MM.1S (cell line): ENCODE data around the gene TBX18.

ENCODE experiments used
- DNase-seq: peaks from one replicate; pipeline ENCODE4 v3.0.0-alpha.2; 2015
- H2AFZ ChIP-seq: fragments of 300-600 bp; sonication (generic); 2 replicates; pipeline ENCODE4 v1.6.0; 2016; ENCODE audit warnings: antibody characterized with exemption, low read length
- H3F3A ChIP-seq: fragments of 300-600 bp; sonication (generic); 2 replicates; pipeline ENCODE4 v1.6.1; 2016; ENCODE audit warnings: mild to moderate bottlenecking, antibody characterized with exemption, low read length, moderate library complexity, mixed read lengths; ENCODE audit not compliant: insufficient read depth
- H3K27ac ChIP-seq: fragments of 300-600 bp; sonication (generic); 2 replicates; pipeline ENCODE4 v1.5.1; 2016; ENCODE audit warnings: mild to moderate bottlenecking, low read length
- H3K27me3 ChIP-seq: fragments of 300-600 bp; sonication (generic); replicated peaks from 2 replicates; pipeline ENCODE4 v1.6.0; 2016; ENCODE audit warnings: low read length; ENCODE audit not compliant: insufficient read depth
- H3K36me3 ChIP-seq: fragments of 300-600 bp; sonication (generic); replicated peaks from 2 replicates; pipeline ENCODE4 v1.6.1; 2016; ENCODE audit warnings: mild to moderate bottlenecking, low read length, mixed read lengths; ENCODE audit not compliant: insufficient read depth
- H3K4me1 ChIP-seq: fragments of 300-600 bp; sonication (generic); 2 replicates; pipeline ENCODE4 v1.6.1; 2016; ENCODE audit warnings: low read length, mixed read lengths
- H3K4me2 ChIP-seq: fragments of 300-600 bp; sonication (generic); 2 replicates; pipeline ENCODE4 v1.6.0; 2016; ENCODE audit warnings: low read depth, low read length
- H3K4me3 ChIP-seq: fragments of 300-600 bp; sonication (generic); 2 replicates; pipeline ENCODE4 v1.5.1; 2016; ENCODE audit warnings: low read length, mixed read lengths
- H3K79me2 ChIP-seq: fragments of 300-600 bp; sonication (generic); 2 replicates; pipeline ENCODE4 v1.6.1; 2016; ENCODE audit warnings: mixed run types, low read length, mixed read lengths
- H3K9ac ChIP-seq: fragments of 300-600 bp; sonication (generic); 2 replicates; pipeline ENCODE4 v1.6.1; 2016; ENCODE audit warnings: low read length, mixed read lengths
- H3K9me2 ChIP-seq: fragments of 300-600 bp; sonication (generic); replicated peaks from 2 replicates; pipeline ENCODE4 v1.6.1; 2016; ENCODE audit warnings: mild to moderate bottlenecking, low read length, mixed read lengths; ENCODE audit not compliant: insufficient read depth
- H3K9me3 ChIP-seq: fragments of 300-600 bp; sonication (generic); replicated peaks from 2 replicates; pipeline ENCODE4 v1.6.1; 2016; ENCODE audit warnings: mild to moderate bottlenecking, low read length, mixed read lengths; ENCODE audit not compliant: insufficient read depth
- H4K20me1 ChIP-seq: fragments of 300-600 bp; sonication (generic); 2 replicates; pipeline ENCODE4 v1.6.1; 2016; ENCODE audit warnings: mild to moderate bottlenecking, low read length, moderate library complexity, mixed read lengths; ENCODE audit not compliant: insufficient read depth
- EZH2 ChIP-seq: fragments of 300-600 bp; sonication (generic); optimal IDR thresholded peaks from 2 replicates; pipeline ENCODE3; 2017; ENCODE audit warnings: low read depth, mild to moderate bottlenecking, antibody characterized with exemption, low read length, mixed read lengths
- EZH2phosphoT487 ChIP-seq: fragments of 300-600 bp; sonication (generic); IDR thresholded peaks from 2 replicates; pipeline ENCODE4 v1.6.1; 2018; ENCODE audit warnings: antibody characterized with exemption, low read length
- TF ChIP-seq, protein P1 (sequence below): fragments of 300-600 bp; sonication (generic); IDR thresholded peaks from 2 replicates; pipeline ENCODE4 v1.5.1; 2016; ENCODE audit warnings: antibody characterized with exemption, low read length, mixed read lengths

Gene TBX18

DNA sequence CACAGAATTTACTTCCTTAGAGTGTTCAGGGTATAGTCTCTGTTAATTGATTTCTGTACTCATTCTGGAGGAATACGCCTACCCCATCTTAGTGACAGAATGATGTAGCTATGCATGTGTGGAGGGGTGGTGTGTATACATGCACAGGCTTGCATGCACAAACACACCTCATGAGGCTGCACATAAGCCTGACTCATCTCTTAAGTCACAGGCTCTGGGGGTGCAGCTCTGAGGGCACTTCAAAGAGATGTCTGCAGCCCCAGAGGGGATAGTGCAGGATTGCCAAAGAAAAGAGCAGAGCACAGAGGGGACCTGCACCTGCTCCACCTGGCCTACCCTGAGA is 24.6 kb downstream of the TBX18 start:
- Histone ChIP-seq H3K4me3 (no peak overlapping the region), H3K79me2 (no peaks in the 10 kb centered on the region), H3F3A (no peaks in the 10 kb centered on the region), H3K9me2 (no peaks in the 10 kb centered on the region), H3K9ac (no peak overlapping the region), H3K27ac (no peak overlapping the region), H4K20me1 (no peaks in the 10 kb centered on the region), H3K27me3 (no peaks in the 10 kb centered on the region), H3K4me1 (no peaks in the 10 kb centered on the region), H2AFZ (no peak overlapping the region), H3K9me3 (no peaks in the 10 kb centered on the region), H3K36me3 (no peaks in the 10 kb centered on the region), H3K4me2 (no peak overlapping the region)
- TF ChIP-seq EZH2 (no peak), EZH2phosphoT487 (no peak)
- TF ChIP-seq, protein P1, sequence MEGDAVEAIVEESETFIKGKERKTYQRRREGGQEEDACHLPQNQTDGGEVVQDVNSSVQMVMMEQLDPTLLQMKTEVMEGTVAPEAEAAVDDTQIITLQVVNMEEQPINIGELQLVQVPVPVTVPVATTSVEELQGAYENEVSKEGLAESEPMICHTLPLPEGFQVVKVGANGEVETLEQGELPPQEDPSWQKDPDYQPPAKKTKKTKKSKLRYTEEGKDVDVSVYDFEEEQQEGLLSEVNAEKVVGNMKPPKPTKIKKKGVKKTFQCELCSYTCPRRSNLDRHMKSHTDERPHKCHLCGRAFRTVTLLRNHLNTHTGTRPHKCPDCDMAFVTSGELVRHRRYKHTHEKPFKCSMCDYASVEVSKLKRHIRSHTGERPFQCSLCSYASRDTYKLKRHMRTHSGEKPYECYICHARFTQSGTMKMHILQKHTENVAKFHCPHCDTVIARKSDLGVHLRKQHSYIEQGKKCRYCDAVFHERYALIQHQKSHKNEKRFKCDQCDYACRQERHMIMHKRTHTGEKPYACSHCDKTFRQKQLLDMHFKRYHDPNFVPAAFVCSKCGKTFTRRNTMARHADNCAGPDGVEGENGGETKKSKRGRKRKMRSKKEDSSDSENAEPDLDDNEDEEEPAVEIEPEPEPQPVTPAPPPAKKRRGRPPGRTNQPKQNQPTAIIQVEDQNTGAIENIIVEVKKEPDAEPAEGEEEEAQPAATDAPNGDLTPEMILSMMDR, result no peak
- no peak for DNase-seq

DNA sequence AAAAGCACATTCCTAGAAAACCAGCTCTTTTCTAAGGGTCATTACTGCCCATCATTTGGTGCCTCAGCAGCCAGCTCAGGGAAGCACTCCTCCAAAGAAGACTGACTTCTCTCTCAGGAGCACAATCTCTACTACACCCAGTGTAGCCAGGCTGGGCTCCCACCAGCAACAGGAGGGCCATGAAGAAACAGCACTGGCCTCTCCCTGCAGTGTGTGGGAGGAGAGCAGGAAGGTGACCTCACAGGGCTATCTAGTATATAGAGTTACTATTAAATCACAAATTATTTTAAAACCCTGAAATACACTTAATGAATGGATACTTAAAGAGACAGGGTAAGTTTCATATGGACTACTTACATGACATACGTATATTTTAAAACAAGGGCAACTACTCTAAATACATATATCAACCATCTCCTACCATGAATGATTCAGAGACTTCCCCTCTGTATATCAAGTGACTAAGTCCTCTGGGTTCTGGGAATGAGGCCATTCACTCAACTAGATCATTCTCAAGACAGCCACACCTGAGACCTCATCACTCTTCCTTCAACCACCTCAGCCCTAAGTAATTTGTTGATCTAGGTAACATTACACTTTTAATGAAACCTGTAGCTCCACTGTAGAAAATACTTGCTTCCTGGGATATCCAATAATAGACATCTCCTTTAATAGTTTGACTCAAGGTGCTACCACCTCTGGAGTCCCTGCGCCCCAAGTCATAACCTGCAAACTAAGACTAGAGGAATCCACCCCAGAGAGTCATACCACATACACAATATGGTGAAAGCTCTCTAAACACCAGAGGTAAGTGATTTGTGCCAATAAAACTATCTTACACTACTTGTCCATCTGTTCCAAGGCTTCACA is 25.2 kb downstream of the TBX18 start:
- H3K4me1 ChIP-seq, result no peaks in the 10 kb centered on the region
- no peaks in the 10 kb centered on the region for H4K20me1 ChIP-seq
- no peaks in the 10 kb centered on the region for H3K27me3 ChIP-seq
- no peak for DNase-seq
- H3K9me2 ChIP-seq, result no peaks in the 10 kb centered on the region
- no peak overlapping the region for H3K4me3 ChIP-seq
- no peak overlapping the region for H3K4me2 ChIP-seq
- TF ChIP-seq, protein P1, result no peak
- TF ChIP-seq EZH2phosphoT487, result no peak
- no peak for TF ChIP-seq EZH2
- H3K79me2 ChIP-seq, result no peaks in the 10 kb centered on the region
- H3K9ac ChIP-seq, result no peak overlapping the region
- no peaks in the 10 kb centered on the region for H3K36me3 ChIP-seq
- H3K9me3 ChIP-seq, result no peaks in the 10 kb centered on the region
- H3F3A ChIP-seq, result no peaks in the 10 kb centered on the region
- H3K27ac ChIP-seq, result no peak overlapping the region
- H2AFZ ChIP-seq, result no peak overlapping the region

DNA sequence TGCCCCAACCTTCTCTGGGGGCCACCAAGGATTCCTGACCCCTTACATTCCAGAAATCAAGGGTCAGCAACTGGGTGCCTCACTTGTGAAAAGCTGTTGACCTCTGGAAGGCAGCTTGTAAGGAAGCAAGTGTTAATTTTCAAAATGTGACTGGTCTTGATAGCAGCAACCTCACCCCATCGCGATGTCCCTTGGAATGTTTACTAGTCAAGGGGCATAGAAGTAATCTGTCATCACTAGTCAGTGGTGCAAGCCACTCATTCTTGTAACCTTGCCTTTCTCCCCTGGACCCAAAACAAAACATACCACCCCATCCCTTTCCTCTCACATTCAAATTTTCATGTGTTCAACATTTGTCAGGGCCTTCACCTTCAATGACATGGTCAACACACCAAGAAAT is 30.5 kb downstream of the TBX18 start:
- no peak for DNase-seq
- no peaks in the 10 kb centered on the region for H3K4me1 ChIP-seq
- no peak overlapping the region for H3K9ac ChIP-seq
- H3K27me3 ChIP-seq, result no peaks in the 10 kb centered on the region
- TF ChIP-seq EZH2, result no peak
- TF ChIP-seq EZH2phosphoT487, result no peak
- TF ChIP-seq, protein P1, result no peak
- no peaks in the 10 kb centered on the region for H4K20me1 ChIP-seq
- H3K36me3 ChIP-seq, result no peaks in the 10 kb centered on the region
- H3F3A ChIP-seq, result no peaks in the 10 kb centered on the region
- H3K4me2 ChIP-seq, result no peak overlapping the region
- H3K27ac ChIP-seq, result no peak overlapping the region
- H3K9me2 ChIP-seq, result no peaks in the 10 kb centered on the region
- H3K79me2 ChIP-seq, result no peaks in the 10 kb centered on the region
- H3K9me3 ChIP-seq, result no peaks in the 10 kb centered on the region
- H2AFZ ChIP-seq, result no peak overlapping the region
- H3K4me3 ChIP-seq, result no peak overlapping the region
